ENCODE results near the gene CENPT. TPM values are rescaled to one million over a fixed set of nuclear protein-coding genes. Genes with fewer than 3 reads are reported as not detected.

The CENPT gene
- total and polyA plus RNA-seq, 2 of the 13 experiments (the other 11 are each of a cell fraction or from before 2014, with no cell fraction given), result 40.9 to 43.3 TPM

DNA sequence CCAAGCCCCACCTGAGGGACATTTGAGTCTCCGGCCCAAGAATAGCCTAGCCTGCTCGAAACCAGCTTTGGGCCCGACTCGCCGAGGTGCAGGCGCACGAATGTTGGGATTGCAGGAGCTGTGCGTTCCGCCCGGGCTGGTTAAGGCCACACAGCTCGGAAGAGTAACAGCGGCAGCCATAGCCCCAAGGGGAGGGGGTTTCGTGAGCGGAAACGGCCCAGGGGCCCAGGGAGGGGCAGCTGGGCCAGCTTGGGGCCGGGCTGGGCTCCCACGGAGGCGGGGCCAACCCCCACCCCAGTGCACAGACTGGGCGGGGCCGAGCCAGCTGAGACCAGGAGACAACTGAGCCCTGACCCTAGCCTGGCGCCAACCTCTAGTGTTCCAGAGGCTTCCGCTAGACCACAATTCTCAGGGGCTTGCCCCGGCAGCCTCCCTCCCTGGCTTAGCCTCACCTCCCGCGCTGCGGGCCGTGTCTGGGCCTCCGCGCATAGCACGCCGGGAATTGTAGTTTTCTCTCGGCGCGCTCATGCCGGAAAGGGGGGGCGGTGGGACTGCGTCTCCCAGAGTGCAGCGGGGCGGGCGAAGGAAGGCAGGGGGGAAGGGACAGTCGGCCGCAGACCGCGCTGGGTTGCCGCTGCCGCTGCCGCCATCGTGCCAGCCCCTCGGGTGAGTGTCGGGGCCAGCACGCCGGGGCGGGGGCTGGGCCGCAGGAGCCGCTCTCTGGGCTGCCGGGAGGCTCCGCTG, 1.0 kb downstream of the CENPT start, which contains the start of gene NUTF2 (continued):
- TF ChIP-seq MIXL1 (CRISPR knock-in tag; IDR thresholded peaks at IDR 0.05) (no peak), ZNF550 (CRISPR knock-in tag; IDR thresholded peaks at IDR 0.05; ENCODE audit: borderline replicate concordance) (peak; percentile 96; the same call in 1 of the 2 replicates), RAD51 (IDR thresholded peaks at IDR 0.05; ENCODE audit: borderline replicate concordance) (no peak), ZEB1 (IDR thresholded peaks at IDR 0.05; ENCODE audit: insufficient replicate concordance, low read depth) (no peak), ZNF567 (CRISPR knock-in tag; IDR thresholded peaks at IDR 0.05; ENCODE audit: borderline replicate concordance) (peak; percentile 67; the same call in 1 of the 2 replicates), ZFYVE20 (CRISPR knock-in tag; IDR thresholded peaks at IDR 0.05; ENCODE audit: borderline replicate concordance, low read depth) (no peak), MED1 (CRISPR knock-in tag; IDR thresholded peaks at IDR 0.05) (peak; percentile 86), KDM5A (IDR thresholded peaks at IDR 0.05; ENCODE audit: borderline replicate concordance, low read length) (peak; percentile 72), ZNF20 (CRISPR knock-in tag; IDR thresholded peaks at IDR 0.05) (no peak), GABPB1 (CRISPR knock-in tag; IDR thresholded peaks at IDR 0.05) (peak; percentile 93), SP4 (CRISPR knock-in tag; IDR thresholded peaks at IDR 0.05) (peak; percentile 94), EEA1 (CRISPR knock-in tag; IDR thresholded peaks at IDR 0.05; ENCODE audit: borderline replicate concordance) (peak; percentile 27; the same call in 1 of the 2 replicates), SMYD3 (CRISPR knock-in tag; IDR thresholded peaks at IDR 0.05) (no peak), SETDB1 (CRISPR knock-in tag; IDR thresholded peaks at IDR 0.05; ENCODE audit: borderline replicate concordance) (no peak), HNF4A (CRISPR knock-in tag; IDR thresholded peaks at IDR 0.05) (peak; percentile 54), SKI (IDR thresholded peaks at IDR 0.05; ENCODE audit: partially characterized antibody) (peak; percentile 98)
- TF ChIP-seq, protein P1, sequence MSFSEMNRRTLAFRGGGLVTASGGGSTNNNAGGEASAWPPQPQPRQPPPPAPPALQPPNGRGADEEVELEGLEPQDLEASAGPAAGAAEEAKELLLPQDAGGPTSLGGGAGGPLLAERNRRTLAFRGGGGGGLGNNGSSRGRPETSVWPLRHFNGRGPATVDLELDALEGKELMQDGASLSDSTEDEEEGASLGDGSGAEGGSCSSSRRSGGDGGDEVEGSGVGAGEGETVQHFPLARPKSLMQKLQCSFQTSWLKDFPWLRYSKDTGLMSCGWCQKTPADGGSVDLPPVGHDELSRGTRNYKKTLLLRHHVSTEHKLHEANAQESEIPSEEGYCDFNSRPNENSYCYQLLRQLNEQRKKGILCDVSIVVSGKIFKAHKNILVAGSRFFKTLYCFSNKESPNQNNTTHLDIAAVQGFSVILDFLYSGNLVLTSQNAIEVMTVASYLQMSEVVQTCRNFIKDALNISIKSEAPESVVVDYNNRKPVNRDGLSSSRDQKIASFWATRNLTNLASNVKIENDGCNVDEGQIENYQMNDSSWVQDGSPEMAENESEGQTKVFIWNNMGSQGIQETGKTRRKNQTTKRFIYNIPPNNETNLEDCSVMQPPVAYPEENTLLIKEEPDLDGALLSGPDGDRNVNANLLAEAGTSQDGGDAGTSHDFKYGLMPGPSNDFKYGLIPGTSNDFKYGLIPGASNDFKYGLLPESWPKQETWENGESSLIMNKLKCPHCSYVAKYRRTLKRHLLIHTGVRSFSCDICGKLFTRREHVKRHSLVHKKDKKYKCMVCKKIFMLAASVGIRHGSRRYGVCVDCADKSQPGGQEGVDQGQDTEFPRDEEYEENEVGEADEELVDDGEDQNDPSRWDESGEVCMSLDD (CRISPR knock-in tag; IDR thresholded peaks at IDR 0.05; ENCODE audit: borderline replicate concordance), result peak; percentile 51; the same call in 1 of the 2 replicates
- TF ChIP-seq, protein P2, sequence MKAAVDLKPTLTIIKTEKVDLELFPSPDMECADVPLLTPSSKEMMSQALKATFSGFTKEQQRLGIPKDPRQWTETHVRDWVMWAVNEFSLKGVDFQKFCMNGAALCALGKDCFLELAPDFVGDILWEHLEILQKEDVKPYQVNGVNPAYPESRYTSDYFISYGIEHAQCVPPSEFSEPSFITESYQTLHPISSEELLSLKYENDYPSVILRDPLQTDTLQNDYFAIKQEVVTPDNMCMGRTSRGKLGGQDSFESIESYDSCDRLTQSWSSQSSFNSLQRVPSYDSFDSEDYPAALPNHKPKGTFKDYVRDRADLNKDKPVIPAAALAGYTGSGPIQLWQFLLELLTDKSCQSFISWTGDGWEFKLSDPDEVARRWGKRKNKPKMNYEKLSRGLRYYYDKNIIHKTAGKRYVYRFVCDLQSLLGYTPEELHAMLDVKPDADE (CRISPR knock-in tag; IDR thresholded peaks at IDR 0.05), result 0 out of 2 replicates have a peak, but pooled peaks have one; percentile 18
- TF ChIP-seq, protein P3, sequence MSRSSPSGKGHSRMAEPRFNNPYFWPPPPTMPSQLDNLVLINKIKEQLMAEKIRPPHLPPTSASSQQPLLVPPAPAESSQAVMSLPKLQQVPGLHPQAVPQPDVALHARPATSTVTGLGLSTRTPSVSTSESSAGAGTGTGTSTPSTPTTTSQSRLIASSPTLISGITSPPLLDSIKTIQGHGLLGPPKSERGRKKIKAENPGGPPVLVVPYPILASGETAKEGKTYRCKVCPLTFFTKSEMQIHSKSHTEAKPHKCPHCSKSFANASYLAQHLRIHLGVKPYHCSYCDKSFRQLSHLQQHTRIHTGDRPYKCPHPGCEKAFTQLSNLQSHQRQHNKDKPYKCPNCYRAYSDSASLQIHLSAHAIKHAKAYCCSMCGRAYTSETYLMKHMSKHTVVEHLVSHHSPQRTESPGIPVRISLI (CRISPR knock-in tag; IDR thresholded peaks at IDR 0.05; ENCODE audit: borderline replicate concordance), result no peak; the same call in 1 of the 2 replicates
- TF ChIP-seq, protein P4, sequence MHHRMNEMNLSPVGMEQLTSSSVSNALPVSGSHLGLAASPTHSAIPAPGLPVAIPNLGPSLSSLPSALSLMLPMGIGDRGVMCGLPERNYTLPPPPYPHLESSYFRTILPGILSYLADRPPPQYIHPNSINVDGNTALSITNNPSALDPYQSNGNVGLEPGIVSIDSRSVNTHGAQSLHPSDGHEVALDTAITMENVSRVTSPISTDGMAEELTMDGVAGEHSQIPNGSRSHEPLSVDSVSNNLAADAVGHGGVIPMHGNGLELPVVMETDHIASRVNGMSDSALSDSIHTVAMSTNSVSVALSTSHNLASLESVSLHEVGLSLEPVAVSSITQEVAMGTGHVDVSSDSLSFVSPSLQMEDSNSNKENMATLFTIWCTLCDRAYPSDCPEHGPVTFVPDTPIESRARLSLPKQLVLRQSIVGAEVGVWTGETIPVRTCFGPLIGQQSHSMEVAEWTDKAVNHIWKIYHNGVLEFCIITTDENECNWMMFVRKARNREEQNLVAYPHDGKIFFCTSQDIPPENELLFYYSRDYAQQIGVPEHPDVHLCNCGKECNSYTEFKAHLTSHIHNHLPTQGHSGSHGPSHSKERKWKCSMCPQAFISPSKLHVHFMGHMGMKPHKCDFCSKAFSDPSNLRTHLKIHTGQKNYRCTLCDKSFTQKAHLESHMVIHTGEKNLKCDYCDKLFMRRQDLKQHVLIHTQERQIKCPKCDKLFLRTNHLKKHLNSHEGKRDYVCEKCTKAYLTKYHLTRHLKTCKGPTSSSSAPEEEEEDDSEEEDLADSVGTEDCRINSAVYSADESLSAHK (CRISPR knock-in tag; IDR thresholded peaks at IDR 0.05; ENCODE audit: borderline replicate concordance), result no peak; the same call in 1 of the 2 replicates
- TF ChIP-seq, protein P5, sequence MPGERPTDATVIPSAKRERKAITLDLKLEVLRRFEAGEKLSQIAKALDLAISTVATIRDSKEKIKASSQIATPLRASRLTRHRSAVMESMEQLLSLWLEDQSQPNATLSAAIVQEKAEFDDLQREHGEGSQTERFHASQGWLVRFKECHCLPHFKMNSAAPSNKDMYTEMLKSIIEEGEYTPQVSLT (CRISPR knock-in tag; IDR thresholded peaks at IDR 0.05; ENCODE audit: borderline replicate concordance, low read depth), result no peak
